ENCODE measurements around the gene MBTPS1. TPM values are rescaled to one million over a fixed set of nuclear protein-coding genes. Genes with fewer than 3 reads are reported as not detected.
"Not testable (repeated sequence)": the region's sequence is repeated elsewhere in the genome, so short reads cannot be mapped to it uniquely, and the experiment has no call there.

Gene MBTPS1
- polyA plus RNA-seq, 1 donor from 2014 or later = 66.9 TPM

GRCh38 chr16:84115919-84116719 lies 623 bp downstream of the MBTPS1 start:
- H3K9ac ChIP-seq (ENCODE audit: low read length) = peak overlapping the region; percentile 89
- H3K27me3 ChIP-seq (ENCODE audit: insufficient read depth, low read depth, low read length) = no peaks in the 10 kb centered on the region
- H3K36me3 ChIP-seq (ENCODE audit: insufficient read depth, low read length) = peaks cover 4% of the 10 kb centered on the region
- H3K27ac ChIP-seq (ENCODE audit: low read length) = peak overlapping the region; percentile 88
- no peaks in the 10 kb centered on the region for H4K20me1 ChIP-seq (ENCODE audit: insufficient read depth)
- peaks cover 45% of the 10 kb centered on the region for H3K79me2 ChIP-seq (replicated peaks; ENCODE audit: insufficient read depth, low read length)
- peak overlapping the region; percentile 94 for H3K4me2 ChIP-seq (ENCODE audit: low read length)
- H3K9me2 ChIP-seq (ENCODE audit: insufficient read depth, low read length) = no peaks in the 10 kb centered on the region
- H3K9me3 ChIP-seq (ENCODE audit: low read length) = no peaks in the 10 kb centered on the region
- H2AFZ ChIP-seq (ENCODE audit: low read depth, low read length) = peak overlapping the region; percentile 83
- TF ChIP-seq, protein P1, sequence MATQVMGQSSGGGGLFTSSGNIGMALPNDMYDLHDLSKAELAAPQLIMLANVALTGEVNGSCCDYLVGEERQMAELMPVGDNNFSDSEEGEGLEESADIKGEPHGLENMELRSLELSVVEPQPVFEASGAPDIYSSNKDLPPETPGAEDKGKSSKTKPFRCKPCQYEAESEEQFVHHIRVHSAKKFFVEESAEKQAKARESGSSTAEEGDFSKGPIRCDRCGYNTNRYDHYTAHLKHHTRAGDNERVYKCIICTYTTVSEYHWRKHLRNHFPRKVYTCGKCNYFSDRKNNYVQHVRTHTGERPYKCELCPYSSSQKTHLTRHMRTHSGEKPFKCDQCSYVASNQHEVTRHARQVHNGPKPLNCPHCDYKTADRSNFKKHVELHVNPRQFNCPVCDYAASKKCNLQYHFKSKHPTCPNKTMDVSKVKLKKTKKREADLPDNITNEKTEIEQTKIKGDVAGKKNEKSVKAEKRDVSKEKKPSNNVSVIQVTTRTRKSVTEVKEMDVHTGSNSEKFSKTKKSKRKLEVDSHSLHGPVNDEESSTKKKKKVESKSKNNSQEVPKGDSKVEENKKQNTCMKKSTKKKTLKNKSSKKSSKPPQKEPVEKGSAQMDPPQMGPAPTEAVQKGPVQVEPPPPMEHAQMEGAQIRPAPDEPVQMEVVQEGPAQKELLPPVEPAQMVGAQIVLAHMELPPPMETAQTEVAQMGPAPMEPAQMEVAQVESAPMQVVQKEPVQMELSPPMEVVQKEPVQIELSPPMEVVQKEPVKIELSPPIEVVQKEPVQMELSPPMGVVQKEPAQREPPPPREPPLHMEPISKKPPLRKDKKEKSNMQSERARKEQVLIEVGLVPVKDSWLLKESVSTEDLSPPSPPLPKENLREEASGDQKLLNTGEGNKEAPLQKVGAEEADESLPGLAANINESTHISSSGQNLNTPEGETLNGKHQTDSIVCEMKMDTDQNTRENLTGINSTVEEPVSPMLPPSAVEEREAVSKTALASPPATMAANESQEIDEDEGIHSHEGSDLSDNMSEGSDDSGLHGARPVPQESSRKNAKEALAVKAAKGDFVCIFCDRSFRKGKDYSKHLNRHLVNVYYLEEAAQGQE (IDR thresholded peaks at IDR 0.05; ENCODE audit: borderline replicate concordance) = peak; percentile 19
- TF ChIP-seq CTCF (IDR thresholded peaks at IDR 0.05; ENCODE audit: poor library complexity, severe bottlenecking) = no peak
- no peaks in the 10 kb centered on the region for H3F3A ChIP-seq (ENCODE audit: insufficient read depth, low read length, poor library complexity, severe bottlenecking)
- peak overlapping the region; percentile 100 for H3K4me3 ChIP-seq (ENCODE audit: low read length)

GRCh38 chr16:84111949-84112348 lies 4.8 kb downstream of the MBTPS1 start:
- not testable (repeated sequence) for H2AFZ ChIP-seq (ENCODE audit: low read depth, low read length); H3K9me3 ChIP-seq (ENCODE audit: low read length); H3F3A ChIP-seq (ENCODE audit: insufficient read depth, low read length, poor library complexity, severe bottlenecking); H3K9ac ChIP-seq (ENCODE audit: low read length); H3K9me2 ChIP-seq (ENCODE audit: insufficient read depth, low read length); H3K4me3 ChIP-seq (ENCODE audit: low read length); H4K20me1 ChIP-seq (ENCODE audit: insufficient read depth); H3K27ac ChIP-seq (ENCODE audit: low read length); H3K36me3 ChIP-seq (ENCODE audit: insufficient read depth, low read length); H3K27me3 ChIP-seq (ENCODE audit: insufficient read depth, low read depth, low read length); H3K4me2 ChIP-seq (ENCODE audit: low read length)
- H3K79me2 ChIP-seq (replicated peaks; ENCODE audit: insufficient read depth, low read length) = peaks cover 63% of the 10 kb centered on the region

DNA sequence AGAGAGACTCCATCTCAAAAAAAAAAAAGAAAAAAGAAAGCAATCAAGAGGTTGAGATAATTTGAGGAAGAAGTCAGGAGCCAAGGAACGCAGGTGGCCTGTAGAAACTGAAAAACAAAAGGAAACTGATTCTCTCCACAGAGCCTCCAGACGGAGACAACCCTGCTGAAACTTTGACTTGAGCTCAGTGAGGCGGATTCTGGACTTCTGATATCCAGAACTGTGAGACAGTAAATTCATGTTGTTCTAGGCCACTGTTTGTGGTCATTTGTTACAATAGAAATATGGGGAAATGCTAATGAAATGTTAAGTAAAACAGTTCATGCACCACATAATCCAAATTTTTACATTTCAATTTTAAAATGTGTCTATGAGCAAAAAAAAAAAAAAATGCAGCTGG lies 5.2 kb downstream of the MBTPS1 start:
- Histone ChIP-seq H3K4me2 (ENCODE audit: low read length) (no peak overlapping the region), H3K27ac (ENCODE audit: low read length) (no peak overlapping the region), H3K27me3 (ENCODE audit: insufficient read depth, low read depth, low read length) (no peaks in the 10 kb centered on the region), H3K9me2 (ENCODE audit: insufficient read depth, low read length) (no peaks in the 10 kb centered on the region), H3K4me3 (ENCODE audit: low read length) (no peak overlapping the region), H3K9ac (ENCODE audit: low read length) (no peak overlapping the region), H3K79me2 (replicated peaks; ENCODE audit: insufficient read depth, low read length) (peaks cover 66% of the 10 kb centered on the region), H3K36me3 (ENCODE audit: insufficient read depth, low read length) (no peaks in the 10 kb centered on the region), H4K20me1 (ENCODE audit: insufficient read depth) (no peaks in the 10 kb centered on the region), H2AFZ (ENCODE audit: low read depth, low read length) (no peak overlapping the region), H3F3A (ENCODE audit: insufficient read depth, low read length, poor library complexity, severe bottlenecking) (no peaks in the 10 kb centered on the region), H3K9me3 (ENCODE audit: low read length) (no peaks in the 10 kb centered on the region)
- TF ChIP-seq TAF1 (IDR thresholded peaks at IDR 0.05; ENCODE audit: low read depth) = no peak
- no peak for TF ChIP-seq CTCF (IDR thresholded peaks at IDR 0.05; ENCODE audit: poor library complexity, severe bottlenecking)
- no peak for TF ChIP-seq EZH2 (IDR thresholded peaks at IDR 0.05; ENCODE audit: borderline replicate concordance, insufficient read depth, low read length, poor library complexity, severe bottlenecking)
- no peak for TF ChIP-seq EP300 (conservative IDR thresholded peaks at IDR 0.05; ENCODE audit: poor library complexity, severe bottlenecking)

All from neural cell (in vitro differentiated cells).